ENCODE results near the gene SULT2A1. TPM values are rescaled to one million over a fixed set of nuclear protein-coding genes. Genes with fewer than 3 reads are reported as not detected.

SULT2A1 gene
- total RNA-seq, 1 experiment from 2014 or later: not detected

GRCh38 chr19:47878906-47879305 lies 7.2 kb downstream of the SULT2A1 start:
- no TSS peak for BruUV-seq (replicated peaks)
- peaks cover 44% of the 10 kb centered on the region for H3K27me3 Mint-ChIP-seq (ENCODE audit: insufficient read depth, unreplicated experiment)
- H3K4me3 Mint-ChIP-seq (ENCODE audit: unreplicated experiment): no peak overlapping the region
- CTCF ChIA-PET: interaction anchor here (1.0 kb wide), 1 partner anchor 179 kb away, joined by 4 read pairs; no protein-coding TSS in a partner anchor
- no peaks in the 10 kb centered on the region for H3K36me3 Mint-ChIP-seq (ENCODE audit: insufficient read depth, unreplicated experiment)
- POLR2A ChIA-PET: no interaction called here
- no peak overlapping the region for H3K27ac Mint-ChIP-seq (ENCODE audit: low read depth, unreplicated experiment)
- DNase-seq (ENCODE audit: unreplicated experiment): no peak
- intact Hi-C loops (cut with micrococcal nuclease): no loop called here
- H3K9me3 Mint-ChIP-seq (ENCODE audit: unreplicated experiment): peaks cover 7% of the 10 kb centered on the region
- no peak for TF ChIP-seq CTCF (IDR thresholded peaks at IDR 0.05; ENCODE audit: unreplicated experiment)
- H3K4me1 Mint-ChIP-seq (ENCODE audit: insufficient read depth, unreplicated experiment): no peaks in the 10 kb centered on the region

GRCh38 chr19:47865166-47865565 lies 20.9 kb downstream of the SULT2A1 start:
- no peak for TF ChIP-seq CTCF (IDR thresholded peaks at IDR 0.05; ENCODE audit: unreplicated experiment)
- Mint-ChIP-seq H3K4me1 (ENCODE audit: insufficient read depth, unreplicated experiment) (no peaks in the 10 kb centered on the region), H3K27ac (ENCODE audit: low read depth, unreplicated experiment) (no peak overlapping the region), H3K27me3 (ENCODE audit: insufficient read depth, unreplicated experiment) (no peaks in the 10 kb centered on the region), H3K9me3 (ENCODE audit: unreplicated experiment) (no peaks in the 10 kb centered on the region), H3K4me3 (ENCODE audit: unreplicated experiment) (no peak overlapping the region), H3K36me3 (ENCODE audit: insufficient read depth, unreplicated experiment) (no peaks in the 10 kb centered on the region)
- DNase-seq (ENCODE audit: unreplicated experiment): no peak
- ChIA-PET POLR2A (no interaction called here), CTCF (interaction anchor here (0.6 to 1.2 kb wide), 8 partner anchors 12 to 237 kb away, joined by 3 to 5 read pairs (median 4); no protein-coding TSS in a partner anchor)
- intact Hi-C loops (cut with micrococcal nuclease): no loop called here
- BruUV-seq (replicated peaks): no TSS peak

GRCh38 chr19:47863514-47863936 lies 22.6 kb downstream of the SULT2A1 start:
- no peak overlapping the region for H3K4me3 Mint-ChIP-seq (ENCODE audit: unreplicated experiment)
- no peaks in the 10 kb centered on the region for H3K36me3 Mint-ChIP-seq (ENCODE audit: insufficient read depth, unreplicated experiment)
- DNase-seq (ENCODE audit: unreplicated experiment): peak; percentile 85
- ChIA-PET CTCF (interaction anchor here (0.6 to 2.5 kb wide), 34 partner anchors 8 to 789 kb away, joined by 3 to 10 read pairs (median 4); partner anchors contain the start of genes NOP53 and SULT2A1), POLR2A (interaction anchor here (0.7 to 0.9 kb wide), 2 partner anchors 15 to 98 kb away, joined by 3 to 4 read pairs; no protein-coding TSS in a partner anchor)
- H3K27ac Mint-ChIP-seq (ENCODE audit: low read depth, unreplicated experiment): no peak overlapping the region
- no peaks in the 10 kb centered on the region for H3K9me3 Mint-ChIP-seq (ENCODE audit: unreplicated experiment)
- intact Hi-C loops (cut with micrococcal nuclease): loop anchor here (1.0 to 5.0 kb wide), 2 partner anchors 73 to 151 kb away; partner anchors contain the start of gene EHD2
- H3K4me1 Mint-ChIP-seq (ENCODE audit: insufficient read depth, unreplicated experiment): no peaks in the 10 kb centered on the region
- peak; percentile 93 for TF ChIP-seq CTCF (IDR thresholded peaks at IDR 0.05; ENCODE audit: unreplicated experiment)
- H3K27me3 Mint-ChIP-seq (ENCODE audit: insufficient read depth, unreplicated experiment): no peaks in the 10 kb centered on the region
- no TSS peak for BruUV-seq (replicated peaks)

- no peak for DNase-seq (ENCODE audit: unreplicated experiment)
- TF ChIP-seq CTCF (IDR thresholded peaks at IDR 0.05; ENCODE audit: unreplicated experiment): no peak
- ChIA-PET CTCF (no interaction called here), POLR2A (no interaction called here)
- Mint-ChIP-seq H3K27ac (ENCODE audit: low read depth, unreplicated experiment) (no peak overlapping the region), H3K9me3 (ENCODE audit: unreplicated experiment) (no peaks in the 10 kb centered on the region), H3K4me1 (ENCODE audit: insufficient read depth, unreplicated experiment) (no peaks in the 10 kb centered on the region), H3K4me3 (ENCODE audit: unreplicated experiment) (no peak overlapping the region), H3K27me3 (ENCODE audit: insufficient read depth, unreplicated experiment) (no peaks in the 10 kb centered on the region), H3K36me3 (ENCODE audit: insufficient read depth, unreplicated experiment) (no peaks in the 10 kb centered on the region)
- intact Hi-C loops (cut with micrococcal nuclease): loop anchor here (5.0 kb wide), 1 partner anchor 149 kb away; the partner anchor contains the start of gene EHD2
- BruUV-seq (replicated peaks): no TSS peak
Measured at GRCh38 chr19:47861630-47862029, 24.5 kb downstream of the SULT2A1 start.
